AG04449 (cell line): ENCODE data around the gene NIP7.
"Not testable (repeated sequence)": the region's sequence is repeated elsewhere in the genome, so short reads cannot be mapped to it uniquely, and the experiment has no call there.

Source experiments
- CTCF ChIA-PET: fragments of 350-600 bp; formaldehyde crosslinking; extraction: SDS; loops from one replicate; lab custom pipeline; 2021; ENCODE audit warnings: antibody characterized with exemption; lab: Yijun Ruan, JAX
- POLR2A ChIA-PET: fragments of 400-600, 350-600 bp; formaldehyde crosslinking; extraction: SDS; loops from one replicate; lab custom pipeline; 2020; ENCODE audit warnings: antibody characterized with exemption, inconsistent platforms; lab: Yijun Ruan, JAX
- DNase-seq: peaks from one replicate; pipeline ENCODE4 v3.0.0-alpha.2; 2010; ENCODE audit warnings: low read depth, low spot score
- H3K4me3 ChIP-seq: 2 replicates; pipeline ENCODE4 v1.5.1; 2011; ENCODE audit warnings: low read depth, mild to moderate bottlenecking, control low read depth, low read length
- TF ChIP-seq, protein P1 (sequence below): IDR thresholded peaks from one replicate; pipeline ENCODE4 v1.5.1; 2011; ENCODE audit warnings: mild to moderate bottlenecking, moderate library complexity, low read length, control low read depth, inconsistent platforms; ENCODE audit not compliant: insufficient read depth; ENCODE audit errors: missing control alignments

The NIP7 gene

DNA sequence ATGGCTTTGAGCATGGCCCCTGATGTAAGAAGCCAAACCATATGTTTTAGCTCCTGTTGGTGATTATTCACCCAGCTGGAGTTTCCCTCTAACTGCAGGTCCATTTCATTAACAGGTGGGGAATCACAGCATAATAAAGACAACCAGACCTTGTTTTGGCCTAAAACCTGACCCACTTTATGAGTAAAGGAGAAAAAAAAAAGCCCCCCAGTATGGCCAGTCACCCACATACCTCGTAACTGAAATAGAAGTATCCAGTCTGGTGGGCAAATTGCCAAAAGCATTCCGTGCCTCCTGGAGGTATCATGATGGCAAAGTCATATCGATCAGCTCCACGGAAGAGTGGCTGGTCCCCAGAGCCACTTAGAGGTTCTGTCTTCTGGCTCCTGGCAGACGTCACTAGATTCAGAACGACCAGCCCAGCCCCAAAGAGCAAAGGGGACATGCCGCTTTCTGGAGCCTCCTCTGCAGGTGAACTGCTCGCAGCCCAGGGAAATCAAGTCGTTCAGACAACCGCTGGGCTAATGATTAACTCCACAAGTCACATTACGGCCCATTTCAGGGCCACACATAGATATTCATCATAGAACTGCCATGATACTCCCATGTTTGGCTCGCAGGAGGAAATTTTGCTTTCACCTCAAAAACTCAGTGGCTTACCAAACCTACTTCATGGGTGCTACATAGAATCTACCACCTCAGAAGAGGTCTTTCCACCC is 11.9 kb downstream of the NIP7 start, which contains the start of gene TMED6:
Gene TMED6, minus strand, starts transcription at position 478 of the 719 bp plus-strand sequence. Its CDS starts 33 bp downstream, at position 445.
- no peak for DNase-seq
- H3K4me3 ChIP-seq: no peak within 1 kb of the TSS
- CTCF ChIA-PET: interaction anchor here (1.9 kb wide), 1 partner anchor 10 kb away, joined by 6 read pairs; no protein-coding TSS in a partner anchor
- TF ChIP-seq, protein P1, sequence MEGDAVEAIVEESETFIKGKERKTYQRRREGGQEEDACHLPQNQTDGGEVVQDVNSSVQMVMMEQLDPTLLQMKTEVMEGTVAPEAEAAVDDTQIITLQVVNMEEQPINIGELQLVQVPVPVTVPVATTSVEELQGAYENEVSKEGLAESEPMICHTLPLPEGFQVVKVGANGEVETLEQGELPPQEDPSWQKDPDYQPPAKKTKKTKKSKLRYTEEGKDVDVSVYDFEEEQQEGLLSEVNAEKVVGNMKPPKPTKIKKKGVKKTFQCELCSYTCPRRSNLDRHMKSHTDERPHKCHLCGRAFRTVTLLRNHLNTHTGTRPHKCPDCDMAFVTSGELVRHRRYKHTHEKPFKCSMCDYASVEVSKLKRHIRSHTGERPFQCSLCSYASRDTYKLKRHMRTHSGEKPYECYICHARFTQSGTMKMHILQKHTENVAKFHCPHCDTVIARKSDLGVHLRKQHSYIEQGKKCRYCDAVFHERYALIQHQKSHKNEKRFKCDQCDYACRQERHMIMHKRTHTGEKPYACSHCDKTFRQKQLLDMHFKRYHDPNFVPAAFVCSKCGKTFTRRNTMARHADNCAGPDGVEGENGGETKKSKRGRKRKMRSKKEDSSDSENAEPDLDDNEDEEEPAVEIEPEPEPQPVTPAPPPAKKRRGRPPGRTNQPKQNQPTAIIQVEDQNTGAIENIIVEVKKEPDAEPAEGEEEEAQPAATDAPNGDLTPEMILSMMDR: no peak
- POLR2A ChIA-PET: no interaction called here

DNA sequence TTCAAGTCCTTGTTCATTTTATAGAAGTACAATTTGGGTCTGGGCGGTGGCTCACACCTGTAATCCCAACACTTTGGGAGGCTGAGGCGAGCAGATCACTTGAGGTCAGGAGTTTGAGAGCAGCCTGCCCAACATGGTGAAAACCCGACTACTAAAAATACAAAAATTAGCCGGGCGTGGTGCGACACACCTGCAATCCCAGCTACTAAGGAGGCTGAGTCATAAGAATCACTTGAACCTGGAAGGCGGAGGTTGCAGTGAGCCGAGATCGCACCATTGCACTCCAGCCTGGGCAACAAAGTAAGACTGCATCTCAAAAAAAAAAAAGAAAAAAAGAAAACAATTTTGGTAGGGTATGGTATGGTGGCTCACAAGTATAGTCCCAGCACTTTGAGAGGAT is 20.5 kb downstream of the NIP7 start:
- CTCF ChIA-PET: interaction anchor here (0.9 kb wide), 1 partner anchor 10 kb away, joined by 3 read pairs; no protein-coding TSS in a partner anchor
- H3K4me3 ChIP-seq, POLR2A ChIA-PET, DNase-seq: not testable (repeated sequence)

DNA sequence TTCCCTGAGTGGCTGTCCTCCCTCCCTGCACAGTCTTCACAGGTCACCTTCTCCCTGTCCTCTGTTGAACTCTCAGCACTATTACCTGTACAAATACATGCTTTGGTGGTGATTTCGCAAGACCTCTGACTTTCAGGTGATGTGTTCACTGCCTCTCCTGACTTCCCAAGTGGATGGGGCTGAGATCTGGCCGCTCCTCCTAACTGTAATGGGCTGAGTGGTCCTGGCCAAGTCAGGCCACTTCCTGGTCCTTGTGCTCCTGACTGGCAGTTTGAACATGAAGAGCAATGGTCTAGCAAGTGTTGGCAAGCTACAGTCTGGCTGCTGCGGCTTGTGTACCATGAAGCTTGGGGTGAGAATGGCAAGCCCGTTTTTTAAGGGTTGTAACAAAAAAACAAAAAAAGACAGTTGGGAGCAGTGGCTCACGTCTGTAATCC is 23.7 kb downstream of the NIP7 start:
- no peak overlapping the region for H3K4me3 ChIP-seq
- ChIA-PET POLR2A (no interaction called here), CTCF (no interaction called here)
- TF ChIP-seq, protein P1: no peak
- DNase-seq: no peak

DNA sequence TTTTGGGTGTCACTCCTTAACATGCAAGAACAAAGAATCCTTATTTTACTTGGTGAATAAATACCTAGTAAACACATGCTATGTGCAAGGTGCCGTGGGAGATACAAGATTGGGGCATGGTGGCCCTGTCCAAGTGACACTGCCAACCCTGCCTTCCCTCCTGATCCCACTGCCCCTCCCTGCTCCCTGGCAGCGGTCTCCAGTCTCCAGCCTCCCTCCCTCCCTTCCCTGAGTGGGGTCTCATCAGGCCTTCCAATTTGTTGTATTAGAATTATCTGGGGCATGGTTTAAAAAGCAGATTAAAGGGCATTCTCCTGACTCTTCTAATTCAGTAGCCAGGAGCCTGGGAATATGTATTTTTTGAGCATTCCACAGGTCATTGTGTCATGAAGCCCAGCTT is 24.5 kb downstream of the NIP7 start:
- POLR2A ChIA-PET: no interaction called here
- H3K4me3 ChIP-seq: no peak overlapping the region
- DNase-seq: no peak
- CTCF ChIA-PET: interaction anchor here (1.1 kb wide), 1 partner anchor 391 kb away, joined by 4 read pairs; the partner anchor contains the start of gene NOB1
- TF ChIP-seq, protein P1: no peak

DNA sequence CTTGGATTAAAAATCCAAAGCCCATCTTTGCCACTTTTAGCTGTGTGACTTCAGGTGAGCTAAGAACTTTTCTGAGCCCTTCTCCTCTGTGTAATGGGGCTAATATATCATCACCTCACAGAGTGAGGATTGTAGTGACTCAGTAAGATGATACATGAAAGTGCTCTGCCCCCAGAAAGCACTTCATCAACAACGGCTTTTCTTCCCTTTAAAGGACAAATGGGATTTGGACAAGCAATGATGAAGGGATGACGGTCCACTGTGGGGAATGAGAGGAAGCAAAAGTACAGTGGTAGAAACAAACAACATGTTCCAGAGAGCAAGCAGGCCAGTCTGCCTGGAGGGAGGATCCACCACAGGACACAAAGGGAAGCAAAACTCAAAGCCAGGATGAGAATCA is 26.3 kb downstream of the NIP7 start:
- POLR2A ChIA-PET: no interaction called here
- CTCF ChIA-PET: interaction anchor here (1.3 kb wide), 1 partner anchor 14 kb away, joined by 4 read pairs; no protein-coding TSS in a partner anchor
- no peak for DNase-seq
- H3K4me3 ChIP-seq: no peak overlapping the region
- TF ChIP-seq, protein P1: no peak

DNA sequence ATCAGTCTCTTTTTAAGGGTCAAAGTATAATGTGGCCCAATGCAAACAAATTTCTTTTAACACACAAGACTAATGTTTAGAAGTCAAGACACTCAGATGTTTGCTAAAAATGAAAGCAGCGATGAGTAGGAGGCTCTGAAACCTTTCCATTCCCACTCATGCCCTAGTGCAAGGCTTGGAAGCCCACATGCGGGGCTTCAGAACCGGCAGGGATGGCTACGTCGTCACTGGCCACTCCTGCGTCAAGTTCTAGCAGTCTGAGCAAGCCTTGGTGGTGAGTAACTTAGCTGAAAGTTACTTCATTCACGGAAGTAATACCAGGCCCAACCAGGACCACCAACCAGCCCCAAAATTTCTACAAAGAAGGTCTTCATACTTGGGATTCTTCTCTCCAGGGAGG is 26.9 kb downstream of the NIP7 start:
- DNase-seq: no peak
- ChIA-PET POLR2A (no interaction called here), CTCF (interaction anchor here (1.3 kb wide), 1 partner anchor 13 kb away, joined by 4 read pairs; no protein-coding TSS in a partner anchor)
- H3K4me3 ChIP-seq: no peak overlapping the region
- TF ChIP-seq, protein P1: no peak
